Measurements from ENCODE around the gene MITF.

The MITF gene

DNA sequence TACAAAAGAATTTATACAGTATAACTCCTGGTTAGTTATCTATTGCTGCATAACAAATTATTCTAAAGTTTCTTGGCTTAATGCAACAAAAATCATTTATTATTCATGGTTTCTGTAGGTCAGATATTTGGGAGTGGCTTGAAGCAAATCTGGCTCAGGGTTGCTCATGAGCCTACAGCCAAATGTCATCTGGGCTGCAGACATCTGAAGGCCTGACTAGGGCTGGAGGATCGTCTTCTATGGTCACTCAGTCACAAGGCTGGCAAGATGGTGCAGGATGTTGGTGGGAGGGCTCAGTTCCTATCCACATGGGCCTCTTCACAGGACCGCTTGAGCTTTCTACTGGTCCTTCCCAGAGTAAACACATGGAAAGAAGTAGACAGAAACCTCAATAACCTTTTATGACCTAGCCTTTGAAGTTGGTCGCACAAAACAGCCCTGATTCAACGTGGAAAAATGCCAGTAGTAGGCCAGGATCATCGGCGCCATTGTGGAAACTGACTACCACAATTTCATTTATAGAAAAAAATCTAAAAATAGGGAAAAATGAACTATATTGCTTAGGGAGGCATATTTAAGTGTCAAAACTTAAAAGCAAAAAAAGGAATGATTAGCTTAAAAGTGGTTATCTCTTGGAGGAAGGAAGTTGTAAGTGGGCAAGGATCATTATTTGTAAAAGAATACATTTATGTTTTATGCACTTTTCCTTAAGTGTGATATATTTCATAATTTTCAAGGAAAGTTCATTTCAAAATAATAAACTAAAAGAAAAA lies 9.9 kb upstream of the MITF start:
- no peak for DNase-seq

DNA sequence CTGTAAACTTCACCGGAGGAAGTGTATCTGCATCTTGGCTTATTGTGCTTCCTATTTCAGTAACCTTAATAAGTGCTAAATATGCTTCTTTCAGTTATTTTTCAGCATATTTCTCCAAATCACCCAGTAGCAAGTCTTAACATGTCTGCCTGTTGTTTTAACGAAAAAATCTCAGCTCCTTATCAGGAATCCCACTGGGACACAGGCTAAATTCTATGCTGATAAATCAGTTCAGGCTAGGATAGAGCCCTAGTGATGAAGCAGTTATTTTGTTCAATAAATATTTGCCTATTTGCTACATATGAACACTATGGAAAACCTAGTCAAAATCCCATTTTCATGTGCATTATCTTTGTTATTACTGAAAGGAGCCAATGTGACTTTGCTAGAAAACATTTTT lies 8.2 kb upstream of the MITF start:
- DNase-seq = no peak

DNA sequence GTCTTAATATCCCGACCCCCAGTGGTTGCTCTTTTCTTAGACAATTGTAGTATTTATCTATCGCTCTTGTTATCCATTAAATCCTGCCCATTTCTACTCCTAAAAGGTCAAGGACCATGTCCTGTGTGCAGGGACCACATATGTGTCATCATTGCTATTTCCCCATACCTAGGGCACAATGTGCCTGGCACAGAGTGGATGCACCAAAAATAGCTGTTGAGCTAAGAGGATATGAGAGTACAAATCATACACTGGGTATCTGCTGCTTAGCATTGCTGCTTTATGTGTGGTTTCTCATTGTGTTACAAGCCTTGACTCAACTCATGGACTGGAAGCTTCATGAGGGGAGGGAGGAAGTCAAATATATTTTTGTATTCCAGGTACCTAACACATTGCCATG lies 3.4 kb upstream of the MITF start:
- DNase-seq = no peak

DNA sequence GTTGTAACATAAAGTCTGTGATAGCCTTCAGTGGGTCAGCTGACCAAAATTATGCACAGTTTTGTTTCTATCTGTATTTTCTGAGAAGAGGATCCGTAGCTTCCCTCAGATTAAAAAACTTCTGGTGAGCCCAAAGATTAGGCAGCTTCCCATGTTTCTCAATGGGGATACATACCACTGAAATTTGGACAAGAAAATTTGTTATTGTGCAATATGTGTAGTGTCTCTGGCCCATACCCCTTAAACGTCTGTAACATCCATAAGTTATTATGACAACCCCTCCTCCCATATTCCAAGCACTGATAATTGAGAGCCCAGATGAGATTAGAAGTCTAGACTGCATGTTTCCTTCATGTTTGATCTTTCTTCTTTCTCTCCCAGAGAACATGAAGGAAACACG lies 1.9 kb upstream of the MITF start:
- no peak for DNase-seq

DNA sequence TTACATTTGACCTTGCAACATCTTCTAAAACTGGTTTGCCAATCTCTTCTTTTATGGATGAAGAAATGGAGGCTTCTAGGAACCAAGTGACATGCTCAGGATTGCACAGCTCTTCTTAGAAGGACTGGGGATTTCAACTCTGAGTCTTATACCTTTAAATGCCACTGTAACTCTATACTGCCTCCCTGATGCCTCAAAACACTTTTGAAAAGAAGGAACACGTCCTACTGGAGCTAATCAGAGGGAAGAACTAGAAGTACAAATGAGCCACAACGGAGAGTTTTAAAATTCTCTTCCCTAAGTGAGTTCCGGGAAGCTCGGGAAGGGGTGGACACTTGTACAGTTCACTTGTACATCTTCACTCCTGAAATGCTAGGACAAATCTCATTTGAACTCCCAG lies 949 bp upstream of the MITF start:
- DNase-seq = no peak

DNA sequence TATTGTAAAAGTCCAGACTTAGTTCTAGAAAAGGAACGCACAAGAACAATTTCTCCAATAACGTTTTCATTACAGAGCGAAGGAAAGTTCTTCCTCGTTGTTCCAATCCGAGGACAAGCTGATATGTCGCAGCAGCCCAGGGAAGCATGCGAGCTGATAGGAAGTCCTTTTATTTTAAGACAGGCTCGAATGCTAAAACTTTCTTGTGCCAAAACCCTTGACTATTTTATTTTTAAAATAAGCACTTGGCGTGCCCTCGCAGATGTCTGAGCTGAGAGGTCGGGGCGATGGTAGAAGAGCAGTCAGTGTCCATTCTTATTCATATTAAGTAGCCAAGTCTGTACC lies 433 bp upstream of the MITF start:
- DNase-seq = no peak

DNA sequence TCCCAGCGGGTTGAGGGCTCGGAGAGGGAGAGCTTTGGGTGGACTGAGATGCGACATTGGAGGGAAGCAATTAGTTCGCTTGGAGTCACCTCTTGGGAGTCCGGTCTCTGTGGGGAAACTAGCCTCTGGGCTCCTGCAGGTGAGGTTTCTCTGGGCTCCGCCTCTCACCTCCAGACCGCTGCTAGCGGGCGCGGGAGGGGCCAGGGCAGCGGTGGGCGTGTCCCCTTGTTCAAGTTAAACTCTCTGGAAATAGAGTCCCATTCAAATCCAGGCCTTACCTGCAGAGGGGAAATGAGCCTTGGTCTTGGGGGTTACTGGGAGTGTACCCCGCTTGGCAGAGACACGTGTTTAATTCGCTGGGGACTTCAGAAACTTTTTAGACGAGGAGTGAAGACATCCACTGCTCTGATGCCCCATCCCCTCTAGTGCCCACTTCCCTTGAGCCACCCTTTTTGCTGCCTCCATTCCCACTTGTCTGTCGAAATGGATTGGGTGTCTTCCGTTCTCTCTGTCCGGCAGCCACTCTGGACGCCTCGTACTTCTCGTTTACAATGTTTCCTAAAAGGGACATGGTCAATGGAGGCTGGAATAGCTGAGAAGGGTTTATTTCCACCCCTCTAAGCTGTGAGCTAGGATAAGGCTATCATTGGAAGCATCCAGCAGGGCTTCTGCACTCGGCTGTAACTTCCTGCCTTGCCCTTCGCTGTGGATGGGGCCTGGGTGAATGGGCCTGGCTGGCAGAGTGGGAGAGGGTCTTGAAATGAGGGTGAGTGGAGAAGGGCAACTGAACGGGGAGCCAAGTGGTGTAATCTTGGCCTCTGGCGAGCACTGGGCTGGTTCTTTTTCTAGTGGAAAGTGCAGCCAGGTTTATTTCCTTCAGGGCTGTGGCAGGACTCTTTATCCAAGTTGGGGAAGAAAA lies 1.1 kb downstream of the MITF start:
- DNase-seq = no peak

DNA sequence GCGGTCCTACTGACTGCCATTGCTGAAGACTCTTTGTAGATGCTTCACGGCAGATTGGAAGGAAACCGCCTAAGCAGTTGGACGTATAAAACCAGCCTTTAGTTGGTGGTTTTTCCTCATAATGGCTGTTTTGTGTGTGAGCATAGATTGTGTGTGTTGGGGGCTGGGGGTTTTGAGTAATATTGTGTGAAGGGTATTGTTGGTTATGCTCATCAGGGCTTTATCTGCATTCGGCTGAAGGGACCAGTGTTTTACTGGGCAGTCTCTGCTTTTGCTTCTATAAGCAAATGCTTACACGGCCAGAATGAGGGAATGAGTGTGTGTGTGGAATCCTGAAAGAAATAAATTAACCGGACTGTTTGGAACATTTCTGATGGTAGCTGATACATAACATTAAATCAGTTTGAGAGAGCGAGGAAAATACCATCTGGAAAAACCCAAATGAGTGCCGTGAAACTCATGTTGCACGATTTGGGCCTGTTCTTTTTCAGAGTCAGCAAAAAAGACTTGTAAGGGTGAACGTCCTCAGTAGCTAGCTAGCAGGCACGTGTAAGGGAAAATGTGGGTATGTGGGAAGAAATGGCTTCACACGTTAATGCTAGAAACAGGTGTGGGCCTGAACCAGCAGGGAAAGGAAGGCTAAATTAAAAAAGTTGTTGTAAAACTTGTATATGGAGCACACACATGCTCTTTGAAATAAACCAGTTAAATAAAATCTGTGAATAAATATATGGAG lies 1.9 kb downstream of the MITF start:
- no peak for DNase-seq

DNA sequence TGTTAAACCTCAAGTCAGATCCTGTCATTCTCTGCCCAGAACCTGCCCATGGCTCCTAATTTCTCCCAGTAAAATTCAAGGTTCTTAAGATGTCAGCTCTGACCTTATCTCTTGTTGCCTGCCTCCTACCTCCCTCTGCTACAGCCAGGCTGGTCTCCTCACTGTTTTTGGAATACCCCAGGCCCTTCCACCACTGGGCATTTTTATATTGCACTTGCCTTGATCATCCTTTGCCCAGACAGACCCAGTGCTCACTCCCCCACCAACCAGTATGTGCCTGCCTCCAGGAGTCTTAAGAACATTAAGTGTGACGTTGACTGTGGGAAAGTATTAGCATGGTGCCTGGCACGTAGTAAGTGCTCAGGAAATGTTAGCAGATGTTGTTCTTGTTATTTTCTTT lies 3.1 kb downstream of the MITF start:
- DNase-seq = no peak

DNA sequence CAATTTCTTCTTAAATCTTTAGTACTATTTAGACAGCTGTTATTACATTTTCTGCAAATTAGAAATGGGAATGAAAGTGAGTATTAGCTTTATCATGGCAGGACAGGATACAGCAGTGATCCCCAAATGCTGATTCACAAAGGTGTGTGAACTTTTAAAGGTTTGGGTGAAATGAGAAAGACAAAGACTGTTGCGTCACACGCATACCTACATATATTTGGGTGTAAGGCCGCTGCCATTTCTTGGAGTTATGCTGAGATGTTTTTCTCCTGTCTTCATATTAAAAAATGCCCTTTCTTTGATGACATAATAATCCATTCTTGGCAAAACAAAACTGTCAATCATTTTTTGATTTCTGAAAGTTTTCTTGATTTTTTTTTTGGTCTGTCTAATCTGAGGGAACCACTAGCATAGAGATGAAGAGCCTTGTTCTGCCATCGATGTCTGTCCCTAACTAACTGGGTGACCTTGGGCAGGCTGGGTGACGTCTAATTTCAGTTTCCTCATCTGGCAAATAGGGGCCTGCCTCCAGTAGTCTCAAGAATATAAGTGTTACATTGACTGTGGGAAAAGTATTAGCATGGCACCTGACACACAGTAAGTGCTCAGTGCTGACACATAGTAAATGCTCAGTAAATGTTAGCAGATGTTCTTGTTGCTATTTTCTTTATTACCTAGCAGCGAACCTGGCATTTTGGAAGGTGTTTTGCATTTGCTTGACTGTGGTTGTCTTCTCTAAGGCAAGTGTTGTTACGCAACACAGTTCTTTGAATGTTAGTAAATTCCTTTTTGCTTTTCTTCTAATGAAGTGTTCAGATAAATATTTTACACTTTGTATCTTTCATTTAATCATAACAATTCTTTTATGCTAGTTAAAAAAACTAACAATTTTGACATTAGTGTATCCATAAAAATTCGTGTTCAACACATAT lies 5.0 kb downstream of the MITF start:
- no peak for DNase-seq

DNA sequence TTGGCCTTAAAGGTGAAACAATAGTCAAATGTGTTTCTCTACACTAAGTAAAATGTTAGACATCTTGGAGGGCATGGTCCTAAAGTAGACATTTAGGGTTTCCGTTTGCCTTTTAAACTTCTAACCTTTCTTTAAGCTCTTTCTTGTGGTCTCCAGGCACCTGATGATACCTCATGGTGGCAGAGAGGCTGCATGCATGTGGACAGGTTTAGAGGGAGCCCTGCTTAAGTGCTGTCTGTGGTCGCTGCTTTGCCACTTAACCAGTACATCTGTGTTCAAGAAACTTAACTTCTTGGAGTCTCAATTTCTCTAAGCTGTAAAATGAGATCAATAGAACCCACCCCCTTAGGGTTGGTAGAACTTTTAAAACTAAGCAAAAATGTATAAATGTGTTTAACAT lies 6.2 kb downstream of the MITF start:
- DNase-seq = no peak

DNA sequence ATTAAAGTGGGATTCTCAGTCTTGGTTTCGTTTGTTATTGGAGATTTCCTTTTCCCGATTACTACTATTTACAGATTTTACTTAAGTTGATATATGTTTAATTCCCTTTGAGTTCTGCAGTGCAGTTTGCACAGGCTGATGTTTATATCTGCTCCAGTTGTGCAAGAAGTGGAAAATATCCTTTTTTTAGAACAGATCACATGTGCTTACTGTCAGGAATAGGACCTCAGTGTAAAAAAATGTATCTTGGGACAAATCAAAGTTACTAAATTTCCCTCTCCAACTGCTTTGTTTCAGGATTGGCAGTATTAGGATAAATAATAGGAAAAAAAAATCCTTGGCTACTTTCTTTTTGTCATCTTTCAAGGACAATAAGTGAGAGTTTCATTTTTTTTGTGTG lies 6.9 kb downstream of the MITF start:
- DNase-seq = no peak

DNA sequence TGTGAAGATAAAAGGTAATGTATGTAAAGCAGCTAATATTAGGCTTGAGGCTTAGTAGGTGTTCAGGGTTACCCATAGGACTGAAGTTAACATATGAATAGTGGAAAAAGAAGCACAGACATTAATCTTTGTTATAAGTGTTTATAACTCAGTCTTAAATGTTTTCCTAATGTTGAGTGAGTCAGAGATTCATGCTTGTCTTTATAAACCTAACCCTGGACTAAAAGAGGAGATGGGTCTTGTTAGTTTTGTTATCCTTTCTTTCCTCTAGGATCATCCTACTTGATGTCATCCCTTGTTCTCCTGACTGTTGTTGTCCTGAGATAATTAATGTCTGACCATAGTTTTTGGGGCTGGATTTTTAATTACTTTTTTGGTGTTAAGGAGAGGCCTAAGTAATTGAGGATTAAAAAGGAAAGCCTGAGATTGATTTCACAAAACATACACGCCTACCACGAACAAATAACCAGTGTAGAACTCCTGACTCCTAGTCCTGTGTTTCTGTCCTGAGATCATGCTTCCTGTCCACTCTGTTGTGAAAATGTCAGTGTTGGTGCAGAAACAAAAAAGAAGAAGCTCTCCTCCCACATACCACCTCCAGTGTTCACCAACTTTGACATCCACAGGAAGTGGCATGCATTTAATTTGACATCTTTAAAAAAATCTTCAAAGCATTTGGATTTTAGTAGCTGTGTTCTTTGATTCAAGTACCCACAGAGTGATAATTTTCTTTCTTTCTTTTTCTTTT lies 8.4 kb downstream of the MITF start:
- no peak for DNase-seq

DNA sequence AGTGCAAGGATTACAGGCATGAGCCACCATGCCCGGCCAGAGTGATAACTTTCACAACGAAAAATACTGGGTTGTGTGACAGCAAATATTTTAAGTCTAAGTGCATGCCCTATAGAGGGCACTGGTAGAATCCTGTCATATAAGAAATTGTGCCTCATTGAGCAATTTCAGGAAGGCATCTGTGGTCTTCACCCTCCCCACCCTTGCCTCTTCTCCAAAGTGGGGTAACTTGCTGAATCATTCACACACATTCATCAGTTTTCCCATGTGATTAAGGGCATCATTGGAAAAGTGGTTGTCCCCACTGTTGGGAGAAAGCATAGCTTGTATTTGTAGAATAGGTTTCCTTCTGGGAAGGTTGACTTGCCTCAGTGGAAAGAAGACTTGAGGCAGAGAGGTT lies 9.2 kb downstream of the MITF start:
- DNase-seq = no peak

DNA sequence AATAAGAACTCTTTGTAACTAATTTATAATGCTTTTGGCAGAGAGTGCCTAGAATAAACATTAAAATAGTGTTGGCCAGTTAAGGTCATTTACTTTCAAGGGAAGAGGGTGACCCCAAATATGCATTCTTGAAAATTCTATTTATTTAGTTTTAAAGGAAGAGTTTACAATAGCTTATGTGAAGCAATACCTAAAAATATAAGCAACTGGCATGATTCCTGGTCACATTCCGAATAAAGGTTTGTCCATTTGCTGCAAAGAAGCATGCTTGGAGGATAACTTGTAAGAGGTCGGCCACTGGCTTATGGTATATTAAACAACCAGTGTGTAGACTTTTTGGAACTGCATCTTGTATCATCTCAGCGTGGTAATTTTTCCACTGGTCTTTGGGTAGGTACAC lies 10.2 kb downstream of the MITF start:
- DNase-seq = no peak

DNA sequence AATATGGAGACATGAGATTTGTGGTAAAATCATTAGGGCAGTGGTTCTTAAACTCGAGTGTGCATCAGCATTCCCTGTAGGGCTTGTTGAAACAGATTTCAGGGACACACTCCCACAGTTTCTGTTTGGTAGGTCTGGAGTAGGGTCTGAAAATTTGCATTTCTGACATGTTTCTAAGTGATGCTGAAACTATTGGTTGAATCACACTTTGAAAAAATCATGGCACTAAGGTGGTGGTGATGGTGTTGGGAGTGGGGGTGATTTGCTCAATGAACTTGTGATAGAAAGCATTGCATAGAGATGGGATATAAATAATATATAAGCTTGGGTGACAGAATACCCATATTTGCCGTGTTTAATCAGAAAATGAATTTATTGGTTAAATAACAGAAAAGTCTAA lies 11.3 kb downstream of the MITF start:
- no peak for DNase-seq

DNA sequence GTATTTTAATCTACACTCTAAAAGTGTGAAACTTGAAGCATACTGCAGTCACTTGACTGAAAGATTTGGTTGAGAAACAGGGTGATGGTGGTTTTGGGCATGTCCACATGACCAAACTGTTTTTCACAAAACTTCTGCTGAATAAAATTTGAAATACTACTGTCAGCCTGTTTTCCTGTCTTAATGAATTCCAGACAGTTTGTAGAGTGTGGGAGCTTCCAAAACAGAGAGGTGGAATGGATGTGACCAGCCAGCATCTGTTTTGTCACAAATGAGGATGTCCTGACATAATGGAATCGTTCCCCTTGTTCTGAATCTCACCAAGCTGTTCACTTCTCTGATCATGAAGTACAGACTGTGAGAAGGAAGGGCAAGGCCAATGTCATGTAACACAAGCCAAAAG lies 11.8 kb downstream of the MITF start:
- no peak for DNase-seq

DNA sequence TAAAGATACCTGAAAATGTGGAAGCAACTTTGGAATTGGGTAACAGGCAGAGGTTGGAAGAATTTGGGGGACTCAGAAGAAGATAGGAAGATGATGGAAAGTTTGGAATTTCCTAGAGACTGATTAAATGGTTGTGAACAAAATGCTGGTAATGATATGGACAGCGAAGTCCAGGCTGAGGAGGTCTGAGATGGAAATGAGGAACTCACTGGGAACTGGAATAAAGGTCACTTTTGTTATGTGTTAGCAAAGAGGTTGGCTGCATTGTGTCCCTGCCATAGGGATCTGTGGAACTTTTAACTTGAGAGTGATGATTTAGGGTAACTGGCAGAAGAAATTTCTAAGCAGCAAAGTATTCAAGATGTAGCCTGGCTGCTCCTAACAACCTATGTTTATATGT lies 13.0 kb downstream of the MITF start:
- no peak for DNase-seq

DNA sequence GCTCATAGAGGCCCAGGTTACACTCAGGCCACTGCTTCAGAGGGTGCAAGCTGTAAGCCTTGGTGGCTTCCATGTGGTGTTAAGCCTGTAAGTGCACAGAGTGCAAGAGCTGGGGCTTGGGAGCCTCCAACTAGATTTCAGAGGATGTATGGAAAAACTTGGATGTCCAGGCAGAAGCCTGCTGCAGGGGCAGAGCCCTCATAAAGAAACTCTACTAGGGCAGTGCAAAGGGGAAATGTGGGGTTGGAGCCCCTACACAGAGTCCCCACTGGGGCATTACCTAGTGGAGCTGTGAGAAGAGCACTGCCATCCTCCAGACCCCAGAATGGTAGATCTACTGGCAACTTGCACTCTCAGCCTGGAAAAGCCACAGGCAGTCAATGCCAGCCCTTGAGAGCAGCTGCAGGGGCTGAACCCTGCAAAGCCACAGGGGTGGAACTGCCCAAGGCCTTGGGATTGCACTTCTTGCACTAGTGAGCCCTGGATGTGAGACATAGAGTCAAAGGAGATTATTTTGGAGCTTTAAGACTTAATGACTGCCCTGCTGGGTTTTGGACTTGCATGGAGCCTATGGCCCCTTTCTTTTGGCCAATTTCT lies 14.0 kb downstream of the MITF start:
- DNase-seq = no peak

DNA sequence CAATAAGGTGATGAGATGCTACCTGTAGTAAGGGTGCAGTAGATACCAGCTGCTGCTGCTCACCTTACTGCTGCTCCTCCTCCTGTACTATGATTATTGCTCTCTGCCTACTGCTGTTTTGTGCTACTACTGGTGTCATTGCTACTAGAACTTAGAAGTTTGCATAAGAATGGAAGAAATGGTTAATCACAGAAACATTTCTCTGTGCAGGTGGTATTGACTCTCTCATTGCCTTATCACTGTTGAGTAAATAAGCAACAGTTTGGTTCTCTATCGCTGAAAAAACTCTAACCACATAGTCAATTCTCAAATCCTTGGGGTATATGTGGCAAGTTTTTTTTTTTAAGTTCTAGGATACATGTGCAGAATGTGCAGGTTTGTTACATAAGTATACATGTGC lies 16.5 kb downstream of the MITF start:
- DNase-seq = no peak

All from amniotic stem cell (primary cell).